GM23338 (cell line): ENCODE results near the gene C2orf78.
A peak's percentile ranks its signal among the peaks of the same experiment; 100 is the strongest.

Source experiments
- POLR2AphosphoS5 ChIP-seq: IDR thresholded peaks from 2 replicates; pipeline ENCODE4 v1.6.1; 2016; ENCODE audit warnings: antibody characterized with exemption, low read depth
- TF ChIP-seq, protein P1 (sequence below): IDR thresholded peaks from one replicate; pipeline ENCODE4 v1.6.1; 2018; ENCODE audit warnings: antibody characterized with exemption; ENCODE audit not compliant: unreplicated experiment

DNA sequence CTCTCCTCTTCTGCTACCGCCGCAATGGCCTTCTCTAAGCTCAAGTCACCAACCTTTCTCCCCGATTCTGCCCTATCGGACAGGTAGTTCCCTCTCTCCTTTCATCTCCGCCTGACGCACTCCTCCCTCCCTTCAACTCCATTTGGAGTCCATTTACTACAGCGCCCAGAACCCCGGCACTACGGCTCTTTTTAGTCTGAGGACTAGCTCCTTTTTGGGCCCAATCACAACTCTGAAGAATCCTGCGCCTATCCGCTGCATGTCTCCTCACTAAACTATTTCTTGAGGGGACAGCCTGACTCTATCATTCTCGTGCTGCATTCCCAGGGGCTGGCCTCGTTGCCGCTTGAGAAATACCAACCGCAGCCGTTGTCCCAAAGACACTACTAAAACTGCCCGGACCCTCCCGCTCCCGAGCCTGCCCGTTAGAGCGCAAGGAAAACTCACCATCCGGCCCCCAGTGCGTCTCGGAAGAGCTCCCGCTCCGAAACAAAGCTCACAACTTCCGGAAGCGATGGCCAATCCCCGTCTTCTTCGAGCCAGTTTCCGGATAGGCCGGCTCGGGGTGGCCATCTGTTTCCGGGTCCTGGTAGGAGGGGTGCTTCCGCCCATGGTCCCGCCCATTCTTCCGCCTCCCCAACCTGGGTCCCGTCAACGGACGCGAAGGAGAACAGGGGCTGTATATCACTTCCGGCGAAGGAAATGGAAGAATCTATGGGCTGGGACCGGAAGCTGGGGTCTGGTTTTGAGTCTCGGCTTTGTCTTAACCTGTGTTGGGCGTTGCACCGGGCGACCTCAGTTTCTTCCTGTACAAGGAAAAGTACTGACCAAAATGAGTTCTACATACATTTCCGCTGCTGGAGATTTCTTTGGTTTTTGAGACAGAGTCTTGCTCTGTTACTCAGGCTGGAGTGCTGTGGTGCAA lies 46.9 kb upstream of the C2orf78 start, which contains the start of gene TPRKB:
- TF ChIP-seq POLR2AphosphoS5: peak; percentile 77
- TF ChIP-seq, protein P1, sequence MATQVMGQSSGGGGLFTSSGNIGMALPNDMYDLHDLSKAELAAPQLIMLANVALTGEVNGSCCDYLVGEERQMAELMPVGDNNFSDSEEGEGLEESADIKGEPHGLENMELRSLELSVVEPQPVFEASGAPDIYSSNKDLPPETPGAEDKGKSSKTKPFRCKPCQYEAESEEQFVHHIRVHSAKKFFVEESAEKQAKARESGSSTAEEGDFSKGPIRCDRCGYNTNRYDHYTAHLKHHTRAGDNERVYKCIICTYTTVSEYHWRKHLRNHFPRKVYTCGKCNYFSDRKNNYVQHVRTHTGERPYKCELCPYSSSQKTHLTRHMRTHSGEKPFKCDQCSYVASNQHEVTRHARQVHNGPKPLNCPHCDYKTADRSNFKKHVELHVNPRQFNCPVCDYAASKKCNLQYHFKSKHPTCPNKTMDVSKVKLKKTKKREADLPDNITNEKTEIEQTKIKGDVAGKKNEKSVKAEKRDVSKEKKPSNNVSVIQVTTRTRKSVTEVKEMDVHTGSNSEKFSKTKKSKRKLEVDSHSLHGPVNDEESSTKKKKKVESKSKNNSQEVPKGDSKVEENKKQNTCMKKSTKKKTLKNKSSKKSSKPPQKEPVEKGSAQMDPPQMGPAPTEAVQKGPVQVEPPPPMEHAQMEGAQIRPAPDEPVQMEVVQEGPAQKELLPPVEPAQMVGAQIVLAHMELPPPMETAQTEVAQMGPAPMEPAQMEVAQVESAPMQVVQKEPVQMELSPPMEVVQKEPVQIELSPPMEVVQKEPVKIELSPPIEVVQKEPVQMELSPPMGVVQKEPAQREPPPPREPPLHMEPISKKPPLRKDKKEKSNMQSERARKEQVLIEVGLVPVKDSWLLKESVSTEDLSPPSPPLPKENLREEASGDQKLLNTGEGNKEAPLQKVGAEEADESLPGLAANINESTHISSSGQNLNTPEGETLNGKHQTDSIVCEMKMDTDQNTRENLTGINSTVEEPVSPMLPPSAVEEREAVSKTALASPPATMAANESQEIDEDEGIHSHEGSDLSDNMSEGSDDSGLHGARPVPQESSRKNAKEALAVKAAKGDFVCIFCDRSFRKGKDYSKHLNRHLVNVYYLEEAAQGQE: no peak
